SU-DHL-6 (cell line): ENCODE data around the gene RBM19.

Experiments used
- CTCF ChIP-seq: fragments of 200-600 bp; sonication (generic); IDR thresholded peaks from one replicate; pipeline ENCODE4 v1.5.1; 2017; ENCODE audit warnings: antibody characterized with exemption, mild to moderate bottlenecking, low read length, moderate library complexity; ENCODE audit not compliant: insufficient read depth, poor library complexity, severe bottlenecking
- EZH2phosphoT487 ChIP-seq: fragments of 200-600 bp; sonication (generic), shearing (Covaris generic); conservative IDR thresholded peaks from 2 replicates; pipeline ENCODE4 v1.6.1; 2018; ENCODE audit warnings: mild to moderate bottlenecking, antibody characterized with exemption, low read length, moderate library complexity, mixed read lengths

DNA sequence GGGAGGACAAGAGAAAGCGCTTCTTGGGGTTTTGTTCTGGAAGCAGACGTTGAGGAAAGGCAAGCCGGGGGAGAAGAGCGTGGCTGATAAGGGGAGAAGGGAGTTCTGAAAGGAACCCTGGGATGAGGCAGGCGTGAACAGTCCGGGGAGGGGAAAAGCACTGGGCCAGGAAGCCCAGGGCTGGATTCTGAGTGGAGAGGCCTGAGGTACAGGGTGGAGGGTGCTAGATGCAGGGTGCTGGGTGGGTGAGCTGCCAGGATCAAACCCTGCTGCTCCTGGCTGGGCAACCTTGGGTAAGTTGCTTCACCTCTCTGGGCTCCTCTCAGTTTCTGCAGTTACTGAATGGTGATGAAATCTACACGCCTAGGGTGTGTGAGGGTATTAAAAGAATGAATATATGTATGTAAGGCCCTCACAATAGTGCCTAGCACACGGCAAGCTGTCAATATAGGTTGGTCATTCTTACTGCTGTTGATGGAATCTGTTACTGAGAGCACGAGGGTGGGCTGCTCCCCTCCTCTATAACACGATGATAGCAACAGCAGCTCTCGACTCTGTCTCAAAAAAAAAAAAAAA lies 138.5 kb downstream of the RBM19 start:
- TF ChIP-seq CTCF (no peak), EZH2phosphoT487 (no peak)
